ENCODE measurements around the gene IDE.

Gene IDE

GRCh38 chr10:92413519-92413918 lies 160.4 kb downstream of the IDE start:
- Histone ChIP-seq H3K4me3 (replicated peaks; ENCODE audit: low read depth, low read length) (no peak overlapping the region), H3K27me3 (replicated peaks; ENCODE audit: control insufficient read depth, insufficient read depth, low read length) (no peaks in the 10 kb centered on the region; the same call in none of the 2 replicates), H3K36me3 (ENCODE audit: control insufficient read depth, insufficient read depth, low read length) (no peaks in the 10 kb centered on the region)
- no peak for DNase-seq (ENCODE audit: extremely low read depth, insufficient read length)
- no peak for TF ChIP-seq CTCF (IDR thresholded peaks at IDR 0.05; ENCODE audit: insufficient read depth, low read length, poor library complexity, severe bottlenecking)

GRCh38 chr10:92413011-92413410 lies 160.9 kb downstream of the IDE start:
- Histone ChIP-seq H3K4me3 (replicated peaks; ENCODE audit: low read depth, low read length) (no peak overlapping the region), H3K27me3 (replicated peaks; ENCODE audit: control insufficient read depth, insufficient read depth, low read length) (no peaks in the 10 kb centered on the region; the same call in none of the 2 replicates), H3K36me3 (ENCODE audit: control insufficient read depth, insufficient read depth, low read length) (no peaks in the 10 kb centered on the region)
- DNase-seq (ENCODE audit: extremely low read depth, insufficient read length): no peak
- no peak for TF ChIP-seq CTCF (IDR thresholded peaks at IDR 0.05; ENCODE audit: insufficient read depth, low read length, poor library complexity, severe bottlenecking)

- Histone ChIP-seq H3K4me3 (replicated peaks; ENCODE audit: low read depth, low read length) (no peak overlapping the region), H3K36me3 (ENCODE audit: control insufficient read depth, insufficient read depth, low read length) (no peaks in the 10 kb centered on the region), H3K27me3 (replicated peaks; ENCODE audit: control insufficient read depth, insufficient read depth, low read length) (no peaks in the 10 kb centered on the region; the same call in none of the 2 replicates)
- no peak for TF ChIP-seq CTCF (IDR thresholded peaks at IDR 0.05; ENCODE audit: insufficient read depth, low read length, poor library complexity, severe bottlenecking)
- no peak for DNase-seq (ENCODE audit: extremely low read depth, insufficient read length)
These were observed 162.5 kb downstream of the IDE start for GRCh38 chr10:92411406-92411805.

GRCh38 chr10:92410501-92410900 lies 163.4 kb downstream of the IDE start:
- no peak for TF ChIP-seq CTCF (IDR thresholded peaks at IDR 0.05; ENCODE audit: insufficient read depth, low read length, poor library complexity, severe bottlenecking)
- no peak overlapping the region for H3K4me3 ChIP-seq (replicated peaks; ENCODE audit: low read depth, low read length)

GRCh38 chr10:92408017-92408361 lies 165.9 kb downstream of the IDE start:
- Histone ChIP-seq H3K4me3 (replicated peaks; ENCODE audit: low read depth, low read length) (no peak overlapping the region), H3K36me3 (ENCODE audit: control insufficient read depth, insufficient read depth, low read length) (no peaks in the 10 kb centered on the region), H3K27me3 (replicated peaks; ENCODE audit: control insufficient read depth, insufficient read depth, low read length) (no peaks in the 10 kb centered on the region; the same call in 1 of the 2 replicates)
- DNase-seq (ENCODE audit: extremely low read depth, insufficient read length): no peak
- TF ChIP-seq CTCF (IDR thresholded peaks at IDR 0.05; ENCODE audit: insufficient read depth, low read length, poor library complexity, severe bottlenecking): no peak

More at GRCh38 chr10:92410501-92410900, 163.4 kb downstream of the IDE start:
- no peaks in the 10 kb centered on the region for H3K36me3 ChIP-seq (ENCODE audit: control insufficient read depth, insufficient read depth, low read length)
- no peak for DNase-seq (ENCODE audit: extremely low read depth, insufficient read length)
- H3K27me3 ChIP-seq (replicated peaks; ENCODE audit: control insufficient read depth, insufficient read depth, low read length): no peaks in the 10 kb centered on the region; the same call in none of the 2 replicates

Data from GM06990 (cell line).